PC-9 (cell line): ENCODE measurements around the gene ABHD5. TPM values are rescaled to one million over a fixed set of nuclear protein-coding genes. Genes with fewer than 3 reads are reported as not detected.

Source experiments
- BruUV-seq: library from RNA; stranded (reverse); fragments of 400-500 nt; replicated peaks from 2 replicates; lab custom pipeline; 2021; lab: Mats Ljungman, UMichigan
- CTCF ChIA-PET: fragments of 300-600 bp; sonication (Branson Sonifier 250); formaldehyde crosslinking; loops from one replicate; lab custom pipeline; 2022; ENCODE audit warnings: antibody characterized with exemption; lab: Charles Lee
- POLR2A ChIA-PET: fragments of 300-600 bp; sonication (Branson Sonifier 250); formaldehyde crosslinking; loops from one replicate; lab custom pipeline; 2022; ENCODE audit warnings: antibody characterized with exemption; ENCODE audit not compliant: unreplicated experiment; lab: Charles Lee
- DNase-seq, 2 experiments: peaks; one replicate each; pipeline versions ENCODE4 v3.0.0 to v3.0.0-alpha.2; 2015 to 2022; ENCODE audit warnings: mixed read lengths in 1 of 2
- H2AFZ ChIP-seq: fragments of 200-600 bp; sonication (generic); 2 replicates; pipeline ENCODE4 v1.8.1; 2017; ENCODE audit warnings: antibody characterized with exemption
- H3F3A ChIP-seq: fragments of 200-600 bp; sonication (generic); 2 replicates; pipeline ENCODE4 v1.8.1; 2017; ENCODE audit warnings: antibody characterized with exemption, mild to moderate bottlenecking, low read depth; ENCODE audit not compliant: insufficient read depth
- H3K27ac ChIP-seq: fragments of 200-600 bp; sonication (generic); 2 replicates; pipeline ENCODE4 v1.6.1; 2016; ENCODE audit warnings: mixed run types
- H3K27me3 ChIP-seq: fragments of 200-600 bp; sonication (generic); 2 replicates; pipeline ENCODE4 v1.6.1; 2016; ENCODE audit warnings: low read depth, mixed run types; ENCODE audit not compliant: insufficient read depth
- H3K36me3 ChIP-seq: fragments of 200-600 bp; sonication (generic); 2 replicates; pipeline ENCODE4 v1.6.1; 2016; ENCODE audit warnings: low read depth, mixed run types
- H3K4me1 ChIP-seq: fragments of 200-600 bp; sonication (generic); replicated peaks from 2 replicates; pipeline ENCODE4 v1.6.1; 2016; ENCODE audit warnings: mixed run types; ENCODE audit not compliant: insufficient read depth
- H3K4me2 ChIP-seq: fragments of 200-600 bp; sonication (generic); 2 replicates; pipeline ENCODE4 v1.6.1; 2017; ENCODE audit warnings: mixed run types
- H3K4me3 ChIP-seq: fragments of 200-600 bp; sonication (generic); 2 replicates; pipeline ENCODE4 v1.6.1; 2016; ENCODE audit warnings: mixed run types
- H3K79me2 ChIP-seq: fragments of 200-600 bp; sonication (generic); 2 replicates; pipeline ENCODE4 v1.6.1; 2017; ENCODE audit warnings: low read depth, mixed run types
- H3K9me2 ChIP-seq: fragments of 200-600 bp; sonication (generic); 2 replicates; pipeline ENCODE4 v1.8.1; 2017; ENCODE audit warnings: mild to moderate bottlenecking; ENCODE audit not compliant: insufficient read depth
- H3K9me3 ChIP-seq: fragments of 200-600 bp; sonication (generic); 2 replicates; pipeline ENCODE4 v1.8.1; 2016; ENCODE audit warnings: low read depth; ENCODE audit not compliant: insufficient read depth
- H4K20me1 ChIP-seq: fragments of 200-600 bp; sonication (generic); 2 replicates; pipeline ENCODE4 v1.8.1; 2017; ENCODE audit not compliant: insufficient read depth
- EZH2 ChIP-seq: fragments of 200-600 bp; sonication (generic); IDR thresholded peaks from 2 replicates; pipeline ENCODE4 v1.8.0; 2017; ENCODE audit warnings: antibody characterized with exemption, low read depth
- intact Hi-C: fragments of 100-400 bp; cut with micrococcal nuclease; formaldehyde crosslinking; loops from one replicate; pipeline ENCODE4 v1.10.0; 2022; ENCODE audit not compliant: unreplicated experiment
- total RNA-seq: library from RNA; stranded (reverse); gene quantifications from 2 replicates; pipeline ENCODE4 v1.2.3, GENCODE V29; 2021
- TF ChIP-seq, protein P1 (sequence below): fragments of 200-600 bp; sonication (generic); conservative IDR thresholded peaks from 2 replicates; pipeline ENCODE4 v1.6.1; 2017; ENCODE audit warnings: mixed run types, antibody characterized with exemption, mild to moderate bottlenecking, moderate library complexity

ABHD5 gene
- total RNA-seq, 1 experiment from 2014 or later: 19.9 TPM

DNA sequence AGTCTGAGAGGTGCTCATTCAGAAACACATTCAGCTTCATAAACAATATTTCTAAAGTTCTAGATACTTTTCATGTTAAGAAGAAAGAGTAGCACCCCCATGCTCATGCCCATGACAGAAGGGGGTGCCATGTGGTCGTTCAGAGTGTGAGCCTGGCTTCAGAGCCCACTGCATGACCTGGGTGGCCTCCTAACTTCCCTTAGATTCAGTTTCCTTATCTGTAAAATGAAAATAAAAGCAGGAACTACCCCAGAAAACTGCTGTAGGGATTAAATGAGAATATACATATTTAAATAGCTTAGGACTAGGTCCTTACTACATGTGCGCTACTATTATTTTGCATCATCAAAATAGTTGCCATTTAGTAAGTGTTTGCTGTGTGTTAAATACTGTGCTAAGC is 69.2 kb downstream of the ABHD5 start:
- Histone ChIP-seq H3K4me3 (no peak overlapping the region), H3K4me1 (peaks cover 30% of the 10 kb centered on the region), H3K27ac (no peak overlapping the region), H3K4me2 (no peak overlapping the region), H3F3A (peaks cover 13% of the 10 kb centered on the region; the same call in 1 of the 2 replicates), H3K36me3 (no peaks in the 10 kb centered on the region), H3K27me3 (no peaks in the 10 kb centered on the region), H3K9me3 (no peaks in the 10 kb centered on the region), H4K20me1 (no peaks in the 10 kb centered on the region), H2AFZ (no peak overlapping the region), H3K79me2 (no peaks in the 10 kb centered on the region), H3K9me2 (no peaks in the 10 kb centered on the region)
- ChIA-PET CTCF (interaction anchor here (0.6 kb wide), 1 partner anchor 118 kb away, joined by 3 read pairs; no protein-coding TSS in a partner anchor), POLR2A (interaction anchor here (0.6 kb wide), 1 partner anchor 218 kb away, joined by 4 read pairs; no protein-coding TSS in a partner anchor)
- TF ChIP-seq, protein P1, sequence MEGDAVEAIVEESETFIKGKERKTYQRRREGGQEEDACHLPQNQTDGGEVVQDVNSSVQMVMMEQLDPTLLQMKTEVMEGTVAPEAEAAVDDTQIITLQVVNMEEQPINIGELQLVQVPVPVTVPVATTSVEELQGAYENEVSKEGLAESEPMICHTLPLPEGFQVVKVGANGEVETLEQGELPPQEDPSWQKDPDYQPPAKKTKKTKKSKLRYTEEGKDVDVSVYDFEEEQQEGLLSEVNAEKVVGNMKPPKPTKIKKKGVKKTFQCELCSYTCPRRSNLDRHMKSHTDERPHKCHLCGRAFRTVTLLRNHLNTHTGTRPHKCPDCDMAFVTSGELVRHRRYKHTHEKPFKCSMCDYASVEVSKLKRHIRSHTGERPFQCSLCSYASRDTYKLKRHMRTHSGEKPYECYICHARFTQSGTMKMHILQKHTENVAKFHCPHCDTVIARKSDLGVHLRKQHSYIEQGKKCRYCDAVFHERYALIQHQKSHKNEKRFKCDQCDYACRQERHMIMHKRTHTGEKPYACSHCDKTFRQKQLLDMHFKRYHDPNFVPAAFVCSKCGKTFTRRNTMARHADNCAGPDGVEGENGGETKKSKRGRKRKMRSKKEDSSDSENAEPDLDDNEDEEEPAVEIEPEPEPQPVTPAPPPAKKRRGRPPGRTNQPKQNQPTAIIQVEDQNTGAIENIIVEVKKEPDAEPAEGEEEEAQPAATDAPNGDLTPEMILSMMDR: no peak
- no peak for TF ChIP-seq EZH2
- no TSS peak for BruUV-seq
- no peak for DNase-seq
- intact Hi-C loops: loop anchor here (2.0 kb wide), 1 partner anchor 69 kb away; the partner anchor contains the start of gene ABHD5

GRCh38 chr3:43760938-43761337 is 70.2 kb downstream of the ABHD5 start:
- Histone ChIP-seq H3K79me2 (no peaks in the 10 kb centered on the region), H4K20me1 (no peaks in the 10 kb centered on the region), H3K4me1 (peaks cover 37% of the 10 kb centered on the region), H3K36me3 (no peaks in the 10 kb centered on the region), H2AFZ (no peak overlapping the region), H3K9me2 (no peaks in the 10 kb centered on the region), H3K4me2 (no peak overlapping the region), H3K4me3 (no peak overlapping the region), H3F3A (peaks cover 14% of the 10 kb centered on the region; the same call in 1 of the 2 replicates), H3K27ac (no peak overlapping the region), H3K27me3 (no peaks in the 10 kb centered on the region), H3K9me3 (no peaks in the 10 kb centered on the region)
- intact Hi-C loops: no loop called here
- ChIA-PET CTCF (no interaction called here), POLR2A (no interaction called here)
- TF ChIP-seq, protein P1: no peak
- TF ChIP-seq EZH2: no peak
- no TSS peak for BruUV-seq
- DNase-seq: no peak

GRCh38 chr3:43762451-43762850 is 71.7 kb downstream of the ABHD5 start:
- TF ChIP-seq EZH2: no peak
- TF ChIP-seq, protein P1: no peak
- intact Hi-C loops: no loop called here
- Histone ChIP-seq H3F3A (peaks cover 24% of the 10 kb centered on the region; the same call in 1 of the 2 replicates), H3K9me2 (no peaks in the 10 kb centered on the region), H3K79me2 (no peaks in the 10 kb centered on the region), H3K9me3 (no peaks in the 10 kb centered on the region), H3K4me3 (no peak overlapping the region), H3K4me2 (no peak overlapping the region), H2AFZ (no peak overlapping the region), H3K36me3 (no peaks in the 10 kb centered on the region), H3K4me1 (peaks cover 50% of the 10 kb centered on the region), H3K27ac (no peak overlapping the region), H3K27me3 (no peaks in the 10 kb centered on the region), H4K20me1 (no peaks in the 10 kb centered on the region)
- no TSS peak for BruUV-seq
- ChIA-PET POLR2A (no interaction called here), CTCF (no interaction called here)
- no peak for DNase-seq
